CD1c-positive myeloid dendritic cell (primary cell): ENCODE measurements around the gene ACSF2.
A peak's percentile ranks its signal among the peaks of the same experiment; 100 is the strongest.

ENCODE experiments used
- DNase-seq: peaks from one replicate; pipeline ENCODE4 v3.0.0-alpha.2; 2016; ENCODE audit errors: extremely low spot score

Gene ACSF2

GRCh38 chr17:50477976-50478375 is 52.0 kb downstream of the ACSF2 start:
- DNase-seq = no peak

- peak; percentile 93 for DNase-seq
Measured at GRCh38 chr17:50478391-50479381, 52.7 kb downstream of the ACSF2 start, which contains the start of gene RSAD1. RSAD1 (plus strand) TSS chr17:50478860; CDS start chr17:50478885, 25 bp downstream.

DNA sequence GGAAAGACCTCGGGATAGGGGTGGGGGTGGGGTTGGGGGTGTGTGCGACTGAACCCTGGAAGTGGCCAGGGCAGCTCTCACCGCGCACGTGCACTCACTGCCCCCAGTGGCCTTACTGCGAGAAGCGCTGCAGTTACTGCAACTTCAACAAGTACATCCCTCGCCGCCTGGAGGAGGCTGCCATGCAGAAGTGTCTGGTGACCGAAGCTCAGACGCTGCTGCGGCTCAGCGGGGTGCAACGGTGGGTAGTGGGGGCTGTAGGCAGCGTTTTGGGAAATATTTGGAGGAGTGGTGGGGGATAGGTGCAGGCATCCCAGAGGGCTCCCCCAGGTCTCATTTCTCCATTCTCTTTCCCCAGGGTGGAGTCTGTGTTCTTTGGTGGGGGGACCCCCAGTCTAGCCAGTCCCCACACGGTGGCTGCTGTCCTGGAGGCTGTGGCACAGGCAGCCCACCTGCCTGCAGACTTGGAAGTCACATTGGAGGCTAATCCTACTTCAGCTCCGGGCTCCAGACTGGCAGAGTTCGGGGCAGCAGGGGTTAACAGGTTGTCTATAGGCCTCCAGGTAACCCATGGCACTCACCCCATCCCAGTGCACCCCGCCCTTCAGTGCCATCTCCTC is 53.6 kb downstream of the ACSF2 start:
- peak; percentile 79 for DNase-seq

GRCh38 chr17:50480142-50480764 is 54.2 kb downstream of the ACSF2 start:
- no peak for DNase-seq

- peak; percentile 36 for DNase-seq
Measured at GRCh38 chr17:50480854-50481490, 55.0 kb downstream of the ACSF2 start.

DNA sequence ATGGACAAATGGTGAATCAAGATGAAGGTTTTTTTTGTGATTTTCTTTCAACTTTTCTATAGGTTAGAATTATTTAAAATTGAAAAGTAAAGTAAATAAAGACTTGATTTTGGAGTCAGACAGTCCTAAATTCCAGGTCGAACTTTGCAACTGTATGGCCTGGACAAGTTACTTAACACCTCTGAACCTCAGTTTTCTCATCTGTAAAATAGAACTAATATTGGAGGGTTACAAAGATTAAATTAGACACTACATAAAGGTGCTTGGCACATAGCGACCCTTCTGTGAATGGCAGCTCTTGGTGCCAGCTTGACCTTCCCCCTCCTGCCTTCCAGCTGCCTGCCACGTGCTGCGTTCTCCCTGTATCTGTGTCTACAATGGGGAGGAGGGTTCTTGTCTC is 55.6 kb downstream of the ACSF2 start:
- no peak for DNase-seq

DNA sequence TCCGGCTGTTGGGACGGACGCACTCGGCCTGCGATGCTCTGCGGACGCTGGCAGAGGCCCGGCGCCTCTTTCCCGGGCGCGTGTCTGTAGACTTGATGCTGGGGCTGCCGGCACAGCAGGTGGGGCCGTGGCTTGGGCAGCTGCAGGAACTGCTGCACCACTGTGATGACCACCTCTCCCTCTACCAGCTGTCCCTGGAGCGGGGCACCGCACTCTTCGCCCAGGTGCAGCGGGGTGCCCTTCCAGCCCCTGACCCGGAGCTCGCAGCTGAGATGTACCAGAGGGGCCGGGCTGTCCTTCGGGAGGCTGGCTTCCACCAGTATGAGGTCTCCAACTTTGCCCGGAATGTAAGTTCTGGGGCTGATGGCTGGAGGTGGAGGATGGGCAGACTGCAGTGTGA is 56.1 kb downstream of the ACSF2 start:
- no peak for DNase-seq

DNA sequence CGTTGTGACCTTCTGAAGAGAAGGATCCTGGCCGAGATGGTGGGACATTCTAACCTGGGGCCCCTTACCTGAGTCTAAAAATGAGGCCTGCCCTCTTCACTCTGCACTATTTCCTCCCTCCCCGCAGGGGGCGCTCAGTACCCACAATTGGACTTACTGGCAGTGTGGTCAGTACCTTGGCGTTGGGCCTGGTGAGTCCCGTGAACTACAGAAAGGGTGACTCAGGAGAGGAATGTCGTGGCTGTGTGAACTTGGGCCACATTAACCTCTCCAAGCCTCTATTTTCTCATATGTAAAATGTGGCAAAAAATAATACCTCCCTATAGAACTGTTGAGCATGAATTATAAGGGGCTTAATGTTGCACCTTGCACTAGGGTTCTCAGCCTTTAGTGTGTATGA is 56.5 kb downstream of the ACSF2 start:
- DNase-seq = peak; percentile 89

DNA sequence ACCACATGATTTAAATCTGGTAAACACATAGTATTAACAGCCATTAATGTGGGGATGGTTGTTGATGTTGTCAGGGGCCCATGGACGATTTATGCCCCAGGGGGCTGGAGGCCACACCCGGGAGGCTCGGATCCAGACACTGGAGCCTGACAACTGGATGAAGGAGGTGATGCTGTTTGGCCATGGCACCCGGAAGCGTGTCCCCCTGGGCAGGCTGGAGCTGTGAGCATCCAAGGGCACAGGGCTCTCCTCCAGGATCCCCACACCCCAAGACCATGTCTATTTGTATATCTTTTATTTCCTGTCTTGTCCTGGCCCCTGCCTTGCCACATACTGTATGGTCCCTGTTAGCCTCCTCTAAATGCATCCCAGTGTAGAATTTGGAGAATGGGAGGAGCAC is 57.2 kb downstream of the ACSF2 start:
- DNase-seq = no peak

DNA sequence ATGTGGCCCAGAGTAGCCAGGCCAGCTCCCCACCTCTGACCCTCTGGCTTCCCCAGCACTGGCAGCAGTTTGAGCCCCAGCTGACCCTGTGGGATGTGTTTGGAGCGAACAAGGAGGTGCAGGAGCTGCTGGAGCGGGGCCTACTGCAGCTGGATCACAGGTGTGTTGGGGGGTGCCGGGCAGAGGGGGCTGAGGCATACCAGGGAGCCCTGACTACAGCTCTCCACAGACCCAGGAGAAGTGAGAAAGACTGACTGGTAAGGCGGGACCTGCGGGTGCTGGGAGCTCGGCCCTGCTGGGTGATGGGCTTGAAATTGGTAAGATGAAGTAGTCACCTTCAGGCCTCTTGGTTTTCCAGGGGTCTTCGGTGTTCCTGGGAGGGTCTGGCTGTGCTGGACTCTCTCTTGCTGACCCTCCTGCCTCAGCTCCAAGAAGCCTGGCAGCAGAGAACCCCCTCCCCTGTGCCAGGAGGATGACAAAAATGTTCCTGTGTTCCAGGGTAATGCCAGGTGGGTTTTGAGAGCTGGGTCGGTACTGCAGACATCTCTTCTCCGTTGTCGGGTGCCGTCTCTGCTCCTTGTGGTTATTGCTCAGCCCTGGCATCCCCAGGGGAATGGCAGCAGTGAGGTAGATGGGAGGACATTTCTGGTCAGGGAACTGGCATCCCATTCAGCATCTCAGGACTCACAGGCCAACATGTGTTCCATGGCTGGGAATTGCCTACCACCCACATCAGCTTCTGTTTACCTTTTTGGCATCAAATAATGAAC is 58.6 kb downstream of the ACSF2 start:
- DNase-seq = no peak

DNA sequence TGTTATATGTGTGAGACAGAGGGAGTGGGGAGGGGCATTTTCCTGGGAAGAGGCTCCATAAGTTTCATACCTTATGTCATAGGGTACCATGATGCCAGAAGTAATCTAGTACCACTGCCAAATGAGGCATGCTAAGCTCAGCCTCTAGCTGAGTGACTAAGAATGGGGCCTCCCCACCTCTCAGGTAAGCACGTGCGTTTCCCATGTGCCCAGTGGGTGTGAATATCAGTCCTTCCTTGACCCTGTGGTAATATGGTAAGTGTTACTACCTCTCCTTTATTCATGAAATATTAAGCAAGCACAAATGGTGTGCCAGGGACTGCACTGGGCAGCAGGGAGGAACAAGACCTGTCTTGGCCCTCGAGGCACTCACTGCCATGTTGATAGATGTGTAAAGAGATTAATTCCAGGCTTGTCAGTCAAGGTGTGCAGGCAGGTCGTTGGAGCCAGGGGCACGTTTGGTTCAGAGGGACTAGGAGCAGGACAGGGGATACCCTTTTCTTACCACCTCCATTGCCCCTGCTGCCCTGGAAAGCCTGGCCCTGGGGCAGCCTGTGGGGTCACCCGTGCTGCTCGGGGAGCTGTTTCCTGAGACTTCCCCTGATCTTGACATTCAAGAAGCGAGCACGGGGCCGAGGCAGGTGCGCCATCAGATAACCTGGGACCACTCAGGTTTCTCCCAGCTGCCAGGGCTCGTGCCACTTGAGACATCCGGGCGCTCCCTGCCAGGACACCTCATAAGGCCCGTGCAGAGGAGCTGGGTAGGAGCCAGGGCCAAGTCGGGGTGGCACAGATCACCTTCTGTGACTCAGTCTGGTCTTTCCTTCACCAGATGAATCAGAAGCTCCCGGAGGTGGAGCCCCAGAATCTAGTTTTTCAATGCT is 61.4 kb downstream of the ACSF2 start:
- no peak for DNase-seq

DNA sequence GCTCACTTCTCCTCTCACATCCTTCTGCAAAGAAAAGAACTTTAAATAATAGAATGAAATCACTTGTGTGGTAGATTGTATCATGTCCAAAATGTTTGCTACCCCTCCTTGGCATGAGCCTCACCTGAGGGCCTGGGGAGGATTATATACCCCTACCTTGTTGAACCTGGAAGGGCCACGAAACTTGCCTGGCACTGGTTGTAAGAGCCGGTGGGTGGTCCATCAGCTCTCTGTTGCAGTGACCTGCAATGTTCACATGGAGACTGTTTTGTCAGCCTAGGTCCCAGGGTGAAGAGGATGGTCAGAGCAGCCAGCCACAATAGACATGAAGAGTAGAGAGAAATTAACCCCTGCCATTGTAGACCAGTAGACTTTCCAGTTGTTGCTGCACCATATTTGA is 62.9 kb downstream of the ACSF2 start:
- DNase-seq = no peak

- DNase-seq = no peak
Measured at GRCh38 chr17:50491505-50491904, 65.5 kb downstream of the ACSF2 start.

GRCh38 chr17:50492214-50492613 is 66.2 kb downstream of the ACSF2 start:
- DNase-seq = no peak

DNA sequence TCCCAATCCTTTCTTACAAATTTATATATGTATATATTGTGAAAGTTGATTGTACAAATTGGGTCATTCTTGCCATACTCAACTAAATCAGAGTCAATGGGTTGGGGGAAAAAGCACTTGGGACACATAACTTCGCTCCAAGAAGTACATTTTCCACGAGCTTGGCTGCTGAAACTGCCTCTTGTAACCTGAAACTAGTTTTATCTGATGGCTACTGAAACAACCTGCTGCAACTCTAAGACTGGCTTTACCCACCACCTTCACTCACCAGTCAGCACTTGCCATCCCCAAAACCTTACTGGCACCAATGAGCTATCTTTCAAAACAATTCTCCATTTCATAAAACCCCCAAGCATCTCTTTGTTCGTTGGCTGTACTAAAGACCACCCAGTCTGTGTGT is 67.7 kb downstream of the ACSF2 start:
- DNase-seq = no peak

DNA sequence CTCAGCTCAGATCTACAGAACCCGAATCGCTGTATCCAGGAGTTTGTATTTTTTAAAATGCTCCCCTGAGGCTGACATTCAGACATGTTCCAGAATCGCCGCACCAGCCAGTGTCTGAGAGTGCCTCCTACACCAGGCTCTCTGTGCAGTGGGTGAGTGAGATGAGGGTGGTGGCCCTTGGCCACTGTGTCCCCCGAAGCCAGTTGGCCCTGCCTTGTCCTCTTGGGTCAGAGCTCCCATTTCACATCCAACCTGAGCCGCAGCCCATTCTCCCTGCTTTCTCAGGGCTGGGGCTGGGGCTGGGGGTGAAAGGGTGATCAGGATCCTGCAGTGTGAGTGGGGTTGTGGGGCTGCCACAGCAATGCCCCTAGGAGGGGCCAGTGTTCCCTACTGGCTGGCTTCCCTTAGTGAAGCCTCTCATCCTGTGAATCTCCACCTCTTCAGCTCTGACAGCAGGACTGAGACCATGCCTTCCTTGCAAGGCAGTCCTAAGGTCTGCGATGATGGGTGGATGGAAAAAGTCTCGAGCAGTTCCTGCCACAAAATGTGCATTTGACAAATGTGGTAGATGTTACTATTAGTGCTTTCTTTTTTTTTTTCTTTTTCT is 69.3 kb downstream of the ACSF2 start:
- DNase-seq = no peak

- no peak for DNase-seq
Measured at GRCh38 chr17:50495918-50496317, 69.9 kb downstream of the ACSF2 start.

DNA sequence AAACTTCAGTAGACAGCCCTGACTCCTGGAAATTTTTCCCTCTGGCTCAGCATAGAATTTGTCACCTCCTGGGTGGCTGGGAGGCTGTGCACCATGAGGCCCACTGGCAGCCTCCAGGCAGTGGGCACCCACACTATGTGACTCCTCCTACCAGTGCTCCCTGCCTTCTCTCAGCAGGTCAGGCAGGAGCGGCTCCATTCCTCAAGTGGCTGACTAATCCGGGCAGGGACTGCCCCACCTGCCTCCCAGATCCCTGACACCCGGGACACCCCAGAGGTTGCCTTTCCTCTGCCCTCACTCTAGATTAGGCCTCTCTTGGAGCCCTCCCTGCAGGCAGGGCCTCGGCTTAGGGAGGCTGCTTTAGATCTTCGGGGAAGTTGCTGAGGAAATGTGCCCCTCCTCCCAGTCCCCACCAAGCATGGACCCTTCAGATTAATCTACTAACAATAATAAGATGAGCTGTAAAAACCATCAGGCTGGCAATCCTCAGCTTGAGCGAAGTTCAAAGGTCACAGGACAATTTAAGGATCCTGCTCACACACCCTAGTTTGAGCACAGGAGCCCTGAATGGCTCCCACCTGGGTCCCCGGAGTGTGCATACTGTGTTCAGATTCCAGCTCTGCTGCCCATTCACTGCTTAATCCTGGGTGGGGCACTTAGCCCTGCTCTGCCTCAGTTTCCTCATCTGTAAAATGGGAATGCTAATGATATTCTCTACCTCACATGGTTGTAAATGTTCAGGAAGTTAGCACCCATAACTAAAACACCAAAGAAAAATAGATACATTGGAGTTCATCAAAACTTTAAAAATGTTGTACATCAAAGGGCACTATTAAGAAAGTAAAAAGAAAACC is 72.2 kb downstream of the ACSF2 start:
- DNase-seq = no peak

DNA sequence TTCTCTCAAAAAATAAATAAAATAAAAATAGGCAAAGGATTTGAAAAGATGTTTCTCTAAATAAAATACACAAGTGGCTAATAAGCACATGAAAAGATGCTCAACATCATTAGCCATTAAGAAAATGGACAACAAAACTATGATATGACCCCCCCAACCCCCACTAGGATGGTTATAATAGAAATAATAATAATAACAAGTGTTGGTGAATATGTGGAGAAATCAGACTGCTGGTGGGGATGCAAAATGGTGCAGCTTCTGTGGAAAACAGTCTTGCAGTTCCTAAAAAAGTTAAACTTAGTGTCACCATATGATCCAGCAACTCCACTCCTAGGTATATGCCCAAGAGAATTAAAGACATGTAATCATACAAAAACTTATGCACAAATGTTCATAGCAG is 73.3 kb downstream of the ACSF2 start:
- DNase-seq = no peak
